A549 treated with AZD2906 at 1 μM for 4 hours (cell line): ENCODE measurements around the gene RXRA. TPM values are rescaled to one million over a fixed set of nuclear protein-coding genes. Genes with fewer than 3 reads are reported as not detected.

ENCODE experiments used
- total RNA-seq: library from RNA; stranded (reverse); fragments of 200-300 nt; extraction: Qiagen RNA extraction; gene quantifications from 5 replicates; pipeline ENCODE4 v1.2.3, GENCODE V29; 2022

The RXRA gene
- total RNA-seq = 27.7 to 38.0 TPM (median 32.3 TPM) in 5 replicates

GRCh38 chr9:134325813-134326723 lies at the start of gene RXRA:
RXRA (plus strand) TSS chr9:134326455; CDS start chr9:134326632, 177 bp downstream.

Other genes starting within 250 kb of the RXRA start
- gene WDR5, start 190.4 kb upstream of the RXRA start, total RNA-seq = 53.3 to 63.5 TPM (median 62.3 TPM) in 5 replicates
- gene RNU6ATAC, start 161.9 kb upstream of the RXRA start, total RNA-seq = not detected in 5 replicates